ENCODE data around the gene KRT74.

DNA sequence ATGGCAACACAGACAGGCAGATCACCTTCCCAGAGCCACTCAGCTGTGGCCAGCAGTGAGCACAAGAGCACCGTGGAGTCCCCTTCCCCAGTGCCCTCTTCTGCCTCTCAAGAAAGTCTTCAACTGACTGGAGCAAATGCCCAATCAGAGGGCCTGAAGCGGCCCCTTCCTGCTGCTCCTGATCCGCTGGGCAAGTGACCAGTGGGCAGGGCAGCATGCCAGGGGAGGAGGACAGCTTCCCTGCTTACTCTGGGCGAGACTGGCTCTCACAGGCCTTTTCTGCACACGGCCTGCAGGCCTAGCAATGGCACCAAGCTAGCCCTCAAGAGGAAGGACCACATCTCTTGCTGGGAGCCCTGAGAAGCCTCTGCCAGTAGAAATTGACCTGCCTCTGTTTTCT, 21.6 kb downstream of the KRT74 start:
- TF ChIP-seq, protein P1, sequence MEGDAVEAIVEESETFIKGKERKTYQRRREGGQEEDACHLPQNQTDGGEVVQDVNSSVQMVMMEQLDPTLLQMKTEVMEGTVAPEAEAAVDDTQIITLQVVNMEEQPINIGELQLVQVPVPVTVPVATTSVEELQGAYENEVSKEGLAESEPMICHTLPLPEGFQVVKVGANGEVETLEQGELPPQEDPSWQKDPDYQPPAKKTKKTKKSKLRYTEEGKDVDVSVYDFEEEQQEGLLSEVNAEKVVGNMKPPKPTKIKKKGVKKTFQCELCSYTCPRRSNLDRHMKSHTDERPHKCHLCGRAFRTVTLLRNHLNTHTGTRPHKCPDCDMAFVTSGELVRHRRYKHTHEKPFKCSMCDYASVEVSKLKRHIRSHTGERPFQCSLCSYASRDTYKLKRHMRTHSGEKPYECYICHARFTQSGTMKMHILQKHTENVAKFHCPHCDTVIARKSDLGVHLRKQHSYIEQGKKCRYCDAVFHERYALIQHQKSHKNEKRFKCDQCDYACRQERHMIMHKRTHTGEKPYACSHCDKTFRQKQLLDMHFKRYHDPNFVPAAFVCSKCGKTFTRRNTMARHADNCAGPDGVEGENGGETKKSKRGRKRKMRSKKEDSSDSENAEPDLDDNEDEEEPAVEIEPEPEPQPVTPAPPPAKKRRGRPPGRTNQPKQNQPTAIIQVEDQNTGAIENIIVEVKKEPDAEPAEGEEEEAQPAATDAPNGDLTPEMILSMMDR (IDR thresholded peaks at IDR 0.05; ENCODE audit: control extremely low read depth in 1 of 3, insufficient read depth in 1 of 3, low read depth in 1 of 3, low read length in 3 of 3): no peak
- no peak for TF ChIP-seq KDM1A (IDR thresholded peaks at IDR 0.05; ENCODE audit: borderline replicate concordance, low read length)
- TF ChIP-seq POLR2A (IDR thresholded peaks at IDR 0.05; ENCODE audit: control extremely low read depth in 1 of 2, low read depth in 2 of 2, low read length in 2 of 2): no peak
- TF ChIP-seq CBX5 (IDR thresholded peaks at IDR 0.05; ENCODE audit: low read depth, low read length): no peak
- no peak for TF ChIP-seq YY1 (IDR thresholded peaks at IDR 0.05; ENCODE audit: low read depth, low read length)
- no peak for TF ChIP-seq TBP (IDR thresholded peaks at IDR 0.05; ENCODE audit: low read depth, low read length)
- TF ChIP-seq POLR2AphosphoS5 (IDR thresholded peaks at IDR 0.05; ENCODE audit: low read depth, low read length): no peak
- TF ChIP-seq POU5F1 (IDR thresholded peaks at IDR 0.05; ENCODE audit: low read depth, low read length): no peak
- TF ChIP-seq, protein P2, sequence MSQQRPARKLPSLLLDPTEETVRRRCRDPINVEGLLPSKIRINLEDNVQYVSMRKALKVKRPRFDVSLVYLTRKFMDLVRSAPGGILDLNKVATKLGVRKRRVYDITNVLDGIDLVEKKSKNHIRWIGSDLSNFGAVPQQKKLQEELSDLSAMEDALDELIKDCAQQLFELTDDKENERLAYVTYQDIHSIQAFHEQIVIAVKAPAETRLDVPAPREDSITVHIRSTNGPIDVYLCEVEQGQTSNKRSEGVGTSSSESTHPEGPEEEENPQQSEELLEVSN (IDR thresholded peaks at IDR 0.05): no peak
- TF ChIP-seq KDM5A (IDR thresholded peaks at IDR 0.05; ENCODE audit: low read length): no peak
- TF ChIP-seq, protein P3, sequence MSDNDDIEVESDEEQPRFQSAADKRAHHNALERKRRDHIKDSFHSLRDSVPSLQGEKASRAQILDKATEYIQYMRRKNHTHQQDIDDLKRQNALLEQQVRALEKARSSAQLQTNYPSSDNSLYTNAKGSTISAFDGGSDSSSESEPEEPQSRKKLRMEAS (IDR thresholded peaks at IDR 0.05): no peak
